Motor neuron (in vitro differentiated cells): ENCODE measurements around the gene RNF44. TPM values are rescaled to one million over a fixed set of nuclear protein-coding genes. Genes with fewer than 3 reads are reported as not detected.
"Not testable (repeated sequence)": the region's sequence is repeated elsewhere in the genome, so short reads cannot be mapped to it uniquely, and the experiment has no call there.

Experiments
- ATAC-seq, 8 experiments: fragments of 200-7000 bp; cut with Tn5 transposase; replicated peaks in 6 of 8; 2 replicates each; pipeline ENCODE4 v1.8.0; 2021; ENCODE audit warnings: mild to moderate bottlenecking in 8 of 8, moderate library complexity in 8 of 8
- H3K27ac ChIP-seq, 2 donors: fragments of 250-450 bp; sonication (Bioruptor Pico); 2 replicates each; pipeline ENCODE4 v1.9.0; 2021; ENCODE audit warnings: antibody characterized with exemption in 2 of 2, mild to moderate bottlenecking in 2 of 2, moderate library complexity in 1 of 2
- H3K4me1 ChIP-seq, 2 donors: fragments of 250-450 bp; sonication (Bioruptor Pico); replicated peaks in 1 of 2; 2 replicates each; pipeline ENCODE4 v1.6.1; 2021; ENCODE audit warnings: antibody characterized with exemption in 2 of 2, mild to moderate bottlenecking in 2 of 2, moderate library complexity in 1 of 2
- H3K4me3 ChIP-seq, 5 donors: fragments of 250-450 bp; sonication (Bioruptor Pico); 2 replicates each; pipeline ENCODE4 v1.9.0; 2021; ENCODE audit warnings: antibody characterized with exemption in 5 of 5, mild to moderate bottlenecking in 5 of 5, moderate library complexity in 4 of 5
- WGBS, 10 experiments: fragments of 450-650 bp; shearing (Covaris generic); methylation state at CpG; one replicate each; pipeline ENCODE4 v1.0.0; 2022; 5-methylcytosine and 5-hydroxymethylcytosine counted together
- in situ Hi-C, 9 experiments: fragments of 400-800 bp; cut with MboI; loops; one replicate each; pipeline ENCODE4 v1.15.0; 2021; ENCODE audit warnings: low sequenced_read_pairs in 9 of 9, low pct_unique_long_range_greater_than_20kb in 2 of 9; ENCODE audit not compliant: unreplicated experiment in 9 of 9
- total RNA-seq, 8 experiments: library from RNA; unstranded; fragments of 300-600 nt; gene quantifications; 2 replicates each; pipeline versions ENCODE4 v1.2.3 to v1.2.4, GENCODE V29; 2022

The RNF44 gene
- total RNA-seq, 8 experiments from 2014 or later: 16.6 to 66.4 (median 36.7) TPM

DNA sequence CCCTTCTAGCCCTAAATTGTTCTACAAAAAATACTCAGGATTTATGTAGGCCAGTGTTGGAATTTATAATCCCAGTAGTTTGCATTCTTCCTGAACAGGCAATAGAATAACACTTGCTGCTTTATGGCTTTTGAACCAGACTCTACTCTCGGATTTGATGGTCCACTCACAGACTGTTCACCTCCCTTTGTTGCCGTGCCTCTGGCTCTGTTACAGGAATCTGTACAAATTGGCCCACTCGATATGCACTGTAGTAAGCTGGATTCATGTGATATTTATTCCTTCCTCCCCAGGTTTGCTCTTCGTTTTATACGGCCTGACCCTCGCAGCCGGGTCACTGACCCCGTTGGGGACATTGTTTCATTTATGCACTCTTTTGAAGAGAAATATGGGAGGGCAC lies 45.3 kb downstream of the RNF44 start:
- ATAC-seq: no peak
- in situ Hi-C loops: no loop called here
- no peaks in the 10 kb centered on the region for H3K4me1 ChIP-seq
- no peak overlapping the region for H3K4me3 ChIP-seq
- H3K27ac ChIP-seq: no peak overlapping the region
- 60 to 100% (median 93%) methylated on average over 1 to 7 of the region's 8 CpGs; no CpG with 5 or more reads in 3 of the 10 experiments for WGBS, 10 experiments

DNA sequence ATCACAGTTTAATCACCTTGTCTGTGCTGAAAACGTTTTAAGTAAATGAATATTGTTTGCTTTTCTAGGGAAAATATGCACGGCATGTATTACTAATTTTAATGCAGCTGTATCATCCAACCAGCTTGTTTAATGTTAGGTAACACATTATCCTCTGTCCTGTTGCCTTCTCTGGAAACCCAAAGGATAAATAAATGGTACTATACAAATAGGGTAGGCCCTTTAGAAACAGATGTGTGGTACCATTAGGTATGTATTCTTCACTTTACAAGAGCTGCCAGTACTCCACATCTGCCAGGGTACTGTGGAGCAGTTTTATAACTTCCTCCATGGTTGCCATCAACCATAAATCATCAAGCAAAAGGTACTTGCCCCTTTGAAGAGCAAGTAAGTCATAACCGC lies 46.1 kb downstream of the RNF44 start:
- Histone ChIP-seq H3K4me3 (no peak overlapping the region), H3K4me1 (no peaks in the 10 kb centered on the region), H3K27ac (no peak overlapping the region)
- WGBS, 10 experiments: 30 to 100% (median 74%) methylated on average over 1 to 3 of the region's 3 CpGs; no CpG with 5 or more reads in 2 of the 10 experiments
- peak in 1 of 8 experiments; percentile 36 for ATAC-seq
- in situ Hi-C loops: no loop called here

DNA sequence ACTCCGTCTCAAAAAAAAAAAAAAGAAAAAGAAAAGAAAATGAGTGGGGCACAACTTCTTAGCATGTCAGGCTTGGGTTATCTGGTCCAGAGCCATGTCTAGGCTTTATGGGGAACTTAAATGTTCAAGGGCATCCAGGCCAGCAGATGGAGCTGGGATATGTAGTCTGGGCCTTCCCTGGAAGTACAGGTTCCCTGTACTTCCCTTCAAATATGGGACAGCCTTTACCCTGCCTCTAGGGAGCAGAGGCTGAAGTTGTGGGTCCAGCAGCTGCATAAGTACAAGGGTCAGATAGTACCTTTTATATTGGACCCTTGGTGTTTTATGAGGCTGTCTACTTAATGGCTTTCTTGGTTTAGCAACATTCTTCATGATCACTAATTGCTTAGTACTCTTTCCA lies 46.9 kb downstream of the RNF44 start:
- H3K4me3 ChIP-seq: no peak overlapping the region
- H3K4me1 ChIP-seq: no peaks in the 10 kb centered on the region
- WGBS, 10 experiments: 100% methylated on average over 1 of the region's 1 CpG; no CpG with 5 or more reads in 6 of the 10 experiments
- no peak for ATAC-seq
- in situ Hi-C loops: no loop called here
- no peak overlapping the region for H3K27ac ChIP-seq

DNA sequence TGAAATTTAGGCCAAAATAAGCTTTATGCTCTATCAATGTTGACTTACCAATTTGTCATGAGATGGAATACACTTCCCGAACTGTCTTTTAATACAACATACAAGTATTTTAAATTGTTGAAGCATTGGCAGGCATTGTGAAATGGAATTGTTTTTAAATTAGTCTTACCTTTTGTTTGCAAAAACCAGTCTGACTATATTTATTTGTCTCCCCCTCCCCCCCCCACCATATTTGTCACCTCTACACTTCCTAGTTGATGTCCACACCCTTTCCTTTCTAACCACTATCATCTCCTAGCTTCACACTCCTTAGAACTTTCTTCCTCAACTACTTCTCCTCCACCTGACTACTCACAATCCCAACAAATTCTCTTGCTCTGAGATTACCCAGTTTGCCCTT lies 48.1 kb downstream of the RNF44 start:
- H3K4me1 ChIP-seq: no peaks in the 10 kb centered on the region
- H3K27ac ChIP-seq: no peak overlapping the region
- in situ Hi-C loops: no loop called here
- H3K4me3 ChIP-seq: no peak overlapping the region
- WGBS, 10 experiments: 86 to 100% (median 100%) methylated on average over 1 of the region's 1 CpG; no CpG with 5 or more reads in 4 of the 10 experiments
- ATAC-seq: no peak

DNA sequence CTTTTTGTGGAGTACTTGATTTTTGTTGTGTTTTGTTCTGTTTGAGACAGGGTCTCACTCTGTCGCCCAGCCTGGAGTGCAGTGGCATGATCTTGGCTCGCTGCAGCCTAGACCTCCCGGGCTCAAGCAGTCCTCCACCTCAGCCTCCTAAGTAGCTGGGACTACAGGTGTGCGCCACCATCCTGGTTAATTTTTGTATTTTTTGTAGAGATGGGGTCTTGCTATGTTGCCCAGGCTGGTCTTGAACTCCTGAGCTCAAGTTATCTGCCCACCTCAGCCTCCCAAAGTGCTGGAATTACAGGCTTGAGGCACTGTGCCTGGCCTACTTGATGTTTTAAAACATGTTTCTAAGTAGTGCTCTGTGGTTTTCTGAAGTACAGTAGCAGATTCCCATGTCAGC lies 50.0 kb downstream of the RNF44 start:
- not testable (repeated sequence) for ATAC-seq

DNA sequence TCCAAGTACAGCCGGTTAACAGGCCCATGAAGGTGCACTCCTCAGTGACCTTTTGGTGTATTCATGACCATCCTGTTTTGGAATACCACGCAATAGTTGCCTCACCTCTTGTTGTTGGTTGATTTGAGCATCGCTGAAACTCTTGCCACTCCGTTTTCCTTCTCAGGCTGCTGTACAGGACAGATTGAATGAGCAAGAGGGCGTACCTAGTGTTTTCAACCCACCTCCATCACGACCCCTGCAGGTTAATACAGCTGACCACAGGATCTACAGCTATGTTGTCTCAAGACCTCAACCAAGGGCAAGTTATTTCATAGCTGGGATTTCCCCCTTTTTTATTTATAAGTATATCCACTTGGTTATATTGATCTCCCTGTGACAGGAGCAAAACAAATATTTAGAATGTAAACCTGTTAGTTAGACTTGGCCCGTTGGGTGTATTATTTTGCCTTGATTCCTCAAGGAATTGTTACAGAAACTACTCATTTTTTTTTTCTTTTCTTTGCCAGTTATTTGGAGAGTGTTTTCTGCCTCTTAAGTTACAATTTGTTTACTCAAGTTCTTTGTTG lies 50.9 kb downstream of the RNF44 start:
- 67 to 100% (median 94%) methylated on average over 1 to 7 of the region's 7 CpGs; no CpG with 5 or more reads in 1 of the 10 experiments for WGBS, 10 experiments
- ATAC-seq: no peak
- Histone ChIP-seq H3K4me3 (no peak overlapping the region), H3K4me1 (no peaks in the 10 kb centered on the region), H3K27ac (no peak overlapping the region)
- in situ Hi-C loops: no loop called here

More for the DNA sequence above, 50.0 kb downstream of the RNF44 start:
- in situ Hi-C loops, H3K4me3 ChIP-seq, H3K4me1 ChIP-seq, H3K27ac ChIP-seq: not testable (repeated sequence)
- 90 to 100% (median 100%) methylated on average over 1 to 4 of the region's 4 CpGs; no CpG with 5 or more reads in 4 of the 10 experiments for WGBS, 10 experiments

DNA sequence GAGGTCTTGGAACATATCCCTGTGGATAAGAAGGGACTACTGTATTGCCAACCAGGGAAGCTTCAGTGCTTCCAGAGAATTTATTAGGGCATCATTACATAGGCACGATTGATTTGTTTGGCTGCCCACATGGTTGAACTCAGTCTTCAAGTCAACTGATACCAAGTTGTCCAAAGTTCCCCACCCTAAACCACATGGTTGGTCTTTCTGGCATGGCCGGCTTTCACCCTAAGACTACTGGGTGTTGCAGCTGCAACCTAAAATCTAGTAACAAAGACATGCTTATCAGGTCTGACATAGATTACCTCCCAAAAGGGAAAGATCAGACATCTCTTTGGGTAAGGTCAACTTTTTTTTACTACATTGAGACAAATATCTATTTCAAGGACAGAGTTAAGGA lies 52.0 kb downstream of the RNF44 start:
- 44 to 100% (median 100%) methylated on average over 1 to 2 of the region's 2 CpGs; no CpG with 5 or more reads in 3 of the 10 experiments for WGBS, 10 experiments
- no peak for ATAC-seq
- no peaks in the 10 kb centered on the region for H3K4me1 ChIP-seq
- no peak overlapping the region for H3K4me3 ChIP-seq
- in situ Hi-C loops: no loop called here
- no peak overlapping the region for H3K27ac ChIP-seq

DNA sequence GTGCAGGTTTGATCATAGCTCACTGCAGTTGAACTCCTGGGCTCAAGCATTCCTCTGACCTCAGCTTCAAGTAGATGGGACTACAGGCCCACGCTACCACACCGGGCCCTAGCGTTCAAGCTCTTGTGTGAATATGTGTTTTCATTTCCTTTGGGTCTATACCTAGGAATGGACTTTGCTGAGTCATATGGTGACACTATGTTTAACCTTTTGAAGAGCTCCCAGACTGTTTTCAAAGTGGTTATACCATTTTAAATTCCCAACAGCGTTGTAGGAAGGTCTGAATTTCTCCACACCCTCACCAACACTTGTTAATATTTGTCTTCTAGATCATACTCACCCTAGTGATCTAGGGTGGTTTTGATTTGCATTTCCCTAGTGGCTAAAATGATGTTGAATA lies 55.5 kb downstream of the RNF44 start:
- no peak overlapping the region for H3K27ac ChIP-seq
- WGBS, 10 experiments: 0 to 100% (median 80%) methylated on average over 1 to 4 of the region's 4 CpGs; no CpG with 5 or more reads in 1 of the 10 experiments
- ATAC-seq: peak in 3 of 8 experiments; percentile 87 to 89 (median 88)

More for the DNA sequence above, 55.5 kb downstream of the RNF44 start:
- in situ Hi-C loops: no loop called here
- H3K4me1 ChIP-seq: no peaks in the 10 kb centered on the region
- H3K4me3 ChIP-seq: no peak overlapping the region

Other genes starting within 250 kb of the RNF44 start
- 100 to 1,000 TPM in 2 of 8 experiments, 10 to 100 TPM in 6; 65.1 to 111 (median 78.7) TPM for gene KIAA1191, start 175.6 kb downstream of the RNF44 start, total RNA-seq
- gene ARL10, start 171.9 kb downstream of the RNF44 start, total RNA-seq: 10 to 100 TPM in 6 of 8 experiments, 1 to 10 TPM in 2; 3.6 to 24.0 (median 15.4) TPM
- 10 to 100 TPM; 14.6 to 95.0 (median 22.7) TPM for gene NOP16, start 148.8 kb downstream of the RNF44 start, total RNA-seq
- 100 to 1,000 TPM in 7 of 8 experiments, 10 to 100 TPM in 1; 91.0 to 169 (median 125) TPM for gene HIGD2A, start 148.7 kb downstream of the RNF44 start, total RNA-seq
- 100 to 1,000 TPM in 2 of 8 experiments, 10 to 100 TPM in 6; 60.6 to 245 (median 89.7) TPM for gene CLTB, start 120.9 kb downstream of the RNF44 start, total RNA-seq
- gene FAF2, start 89.0 kb downstream of the RNF44 start, total RNA-seq: 10 to 100 TPM; 22.1 to 86.5 (median 44.7) TPM
- gene CDHR2, start 11.9 kb upstream of the RNF44 start, total RNA-seq: under 1 TPM in 7 of 8 experiments, not detected in 1; 0.05 to 0.96 (median 0.60) TPM
- gene GPRIN1, start 72.8 kb upstream of the RNF44 start, total RNA-seq: 10 to 100 TPM in 5 of 8 experiments, 1 to 10 TPM in 3; 1.1 to 39.6 (median 29.2) TPM
- gene SNCB, start 93.1 kb upstream of the RNF44 start, total RNA-seq: 10 to 100 TPM in 1 of 8 experiments, 1 to 10 TPM in 3, under 1 TPM in 2, not detected in 2; 0.58 to 10.8 (median 3.9) TPM
- gene EIF4E1B, start 93.3 kb upstream of the RNF44 start, total RNA-seq: 1 to 10 TPM in 2 of 8 experiments, under 1 TPM in 6; 0.31 to 1.3 (median 0.56) TPM
- gene TSPAN17, start 110.1 kb upstream of the RNF44 start, total RNA-seq: 10 to 100 TPM; 16.5 to 62.7 (median 25.1) TPM